ENCODE results near the gene NEUROD2.
"Not testable (repeated sequence)": the region's sequence is repeated elsewhere in the genome, so short reads cannot be mapped to it uniquely, and the experiment has no call there.

The NEUROD2 gene

DNA sequence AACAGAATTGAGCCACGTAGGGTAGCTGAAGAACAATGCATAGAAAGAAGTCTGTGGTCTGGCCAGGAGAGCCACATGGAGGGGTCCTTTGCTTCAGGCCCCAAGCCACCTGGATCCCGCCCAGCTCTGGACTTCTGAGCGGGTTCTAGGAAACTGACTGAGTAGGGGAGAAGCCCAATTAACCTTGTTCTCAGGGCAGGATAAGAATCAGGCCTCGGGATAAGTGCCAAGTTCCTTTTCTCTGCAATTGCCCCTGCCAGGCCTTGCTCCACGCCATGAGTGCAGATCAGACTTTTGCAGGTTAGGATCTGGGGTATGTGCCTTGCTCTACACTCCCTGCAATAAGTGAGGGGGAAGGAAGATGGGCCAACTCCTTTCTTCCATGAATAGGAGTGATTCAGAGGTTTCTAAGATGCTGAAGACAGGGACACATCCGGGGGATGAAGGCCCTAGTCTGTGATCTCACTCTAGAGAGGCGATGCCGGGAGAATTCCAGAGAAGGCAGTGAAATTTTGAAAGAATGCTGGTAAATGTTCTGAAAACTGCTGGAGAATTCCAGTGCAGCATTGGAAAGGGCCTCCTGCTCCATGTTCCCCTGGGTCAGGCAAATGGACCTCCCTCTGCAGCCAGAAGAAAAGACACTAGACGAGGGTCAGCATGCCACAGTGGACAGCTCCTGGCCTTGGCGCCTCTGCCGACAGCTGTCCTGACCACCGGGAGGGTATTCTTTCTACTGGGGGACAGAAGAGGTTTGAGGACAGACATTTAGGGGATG lies 5.8 kb downstream of the NEUROD2 start:
- DNase-seq = no peak

GRCh38 chr17:39600997-39601597 lies 6.6 kb downstream of the NEUROD2 start:
- DNase-seq = no peak

DNA sequence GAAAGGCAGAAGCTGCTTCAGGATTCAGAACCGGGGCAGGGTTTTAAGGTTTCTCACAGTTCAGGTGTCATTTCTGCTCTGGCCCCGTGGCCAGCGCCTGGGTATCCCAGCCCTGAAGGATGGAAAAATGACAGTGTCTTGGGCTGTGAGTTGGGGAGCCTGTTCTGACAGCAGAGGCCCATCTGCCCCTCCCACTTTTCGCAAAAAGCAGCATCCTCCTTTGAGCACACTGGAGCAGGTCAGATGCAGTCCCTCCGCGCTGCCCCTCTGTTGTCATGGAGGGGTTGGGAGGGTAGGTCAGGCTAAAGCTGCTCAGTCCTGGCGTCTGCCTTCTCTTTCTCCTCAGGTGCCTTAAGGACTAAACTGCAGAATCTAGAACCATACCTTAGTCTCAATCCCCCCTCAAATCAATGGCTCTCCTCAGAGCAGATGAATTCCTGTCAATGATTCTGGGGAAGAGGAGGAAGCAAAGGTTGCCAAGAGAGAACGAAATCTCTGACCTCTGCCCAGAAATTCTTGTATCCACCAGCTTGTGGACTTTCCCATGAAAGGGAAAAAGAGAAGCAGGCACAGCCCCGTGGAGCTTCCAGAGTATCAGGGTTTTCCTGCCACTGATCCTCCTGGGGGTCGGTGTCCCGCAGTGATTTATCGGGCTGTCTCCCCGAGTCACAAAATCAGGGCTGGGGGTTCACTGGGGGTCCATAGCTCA lies 7.3 kb downstream of the NEUROD2 start:
- DNase-seq = no peak

GRCh38 chr17:39599665-39600231 lies 8.0 kb downstream of the NEUROD2 start:
- DNase-seq = no peak

GRCh38 chr17:39599004-39599664 lies 8.6 kb downstream of the NEUROD2 start:
- no peak for DNase-seq

DNA sequence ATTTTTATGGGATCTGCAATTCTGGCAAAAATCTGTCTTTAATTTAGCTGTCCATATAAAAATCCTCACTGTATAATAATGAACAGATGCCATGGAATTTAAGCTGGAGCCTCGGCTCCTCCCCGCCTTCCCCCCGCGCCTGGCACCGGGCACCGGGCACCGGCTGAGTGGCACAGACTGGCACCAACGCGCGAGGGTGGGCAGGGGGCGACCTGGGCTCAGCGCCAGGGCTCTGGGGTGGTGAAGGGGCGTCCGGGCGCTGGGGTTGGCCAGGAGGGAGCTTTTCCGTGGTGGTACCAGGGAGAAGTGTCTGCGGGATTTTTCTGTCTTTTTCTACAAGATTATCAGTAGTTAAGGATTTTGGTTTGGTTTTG lies 9.1 kb downstream of the NEUROD2 start:
- DNase-seq = no peak

DNA sequence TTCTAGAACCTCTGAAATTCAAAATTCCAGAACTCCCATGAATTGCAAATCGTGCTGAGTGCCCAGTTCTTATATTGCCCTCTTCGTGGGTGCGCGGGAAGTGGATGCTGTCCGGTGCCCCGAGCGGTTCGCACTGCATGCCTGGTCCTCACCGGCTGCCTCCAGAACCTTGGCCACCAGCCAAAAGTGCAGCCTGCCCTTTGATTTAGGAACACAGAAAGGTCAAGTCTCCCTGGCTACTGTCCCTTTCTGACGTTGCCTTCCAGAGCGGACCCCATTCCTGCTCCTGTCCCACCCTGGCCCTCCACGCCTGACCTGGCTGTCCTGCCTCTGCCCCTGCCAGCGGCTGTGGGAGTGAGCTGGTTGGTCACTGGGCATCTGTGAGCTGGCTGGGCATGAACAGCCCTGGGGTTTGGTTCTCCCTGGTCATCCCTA lies 9.7 kb downstream of the NEUROD2 start:
- DNase-seq = no peak

- no peak for DNase-seq
Observed at GRCh38 chr17:39597372-39598046, 10.2 kb downstream of the NEUROD2 start.

- no peak for DNase-seq
Observed at GRCh38 chr17:39596543-39597267, 11.0 kb downstream of the NEUROD2 start.

DNA sequence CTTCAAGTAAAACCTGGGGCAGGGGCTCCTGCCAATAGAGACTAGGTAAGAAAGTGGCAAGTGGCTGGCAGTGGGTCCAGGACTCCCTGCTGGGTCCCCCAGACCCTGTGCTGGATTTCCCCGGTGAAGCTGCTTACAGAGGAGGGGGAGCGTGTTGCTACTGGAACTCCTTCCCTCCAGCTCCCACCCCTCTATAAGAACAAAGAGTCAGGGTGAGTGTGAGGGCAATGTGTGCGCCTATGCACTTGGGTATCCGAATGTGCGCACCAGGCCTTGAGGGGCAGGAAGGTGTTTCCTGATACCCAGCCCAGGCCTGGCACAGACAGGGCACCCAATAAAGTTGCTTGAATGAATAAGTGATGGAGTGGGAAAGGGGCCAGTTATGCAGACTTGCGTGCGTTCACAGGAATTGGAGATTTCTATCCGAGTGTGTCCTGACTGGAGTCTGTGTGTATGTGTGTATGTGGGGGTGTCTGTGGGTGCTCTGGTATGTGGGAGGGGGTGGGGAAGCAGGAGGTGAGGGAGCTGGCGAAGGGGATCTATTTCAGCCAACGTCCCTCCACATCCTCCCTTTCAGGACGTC lies 11.7 kb downstream of the NEUROD2 start:
- no peak for DNase-seq

- DNase-seq = no peak
Observed at GRCh38 chr17:39595294-39595693, 12.4 kb downstream of the NEUROD2 start.

DNA sequence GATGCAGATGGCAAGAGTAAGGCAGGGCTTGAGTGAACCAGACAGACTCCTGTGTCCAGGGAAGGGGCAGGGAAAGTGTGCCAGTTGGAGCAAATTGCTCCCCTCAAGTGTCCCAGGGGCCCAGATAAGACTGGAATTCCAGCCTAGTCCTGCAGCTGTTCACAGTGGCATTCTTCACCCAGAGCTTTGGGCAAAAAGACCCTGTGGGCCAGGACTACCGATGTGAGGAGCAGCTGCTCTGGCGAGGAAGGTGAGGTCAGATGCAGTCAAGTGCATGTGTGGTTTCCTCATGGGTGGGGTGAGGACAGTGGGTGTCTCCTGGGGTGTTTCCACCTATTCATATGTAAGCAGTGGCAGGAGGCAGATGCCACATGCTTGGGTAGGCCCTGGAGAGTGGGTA lies 14.3 kb downstream of the NEUROD2 start:
- DNase-seq = no peak

GRCh38 chr17:39591958-39592954 lies 15.5 kb downstream of the NEUROD2 start:
- no peak for DNase-seq

- not testable (repeated sequence) for DNase-seq
Observed at GRCh38 chr17:39590180-39590579, 17.5 kb downstream of the NEUROD2 start.

GRCh38 chr17:39582658-39583057 lies 25.1 kb downstream of the NEUROD2 start:
- DNase-seq = no peak

DNA sequence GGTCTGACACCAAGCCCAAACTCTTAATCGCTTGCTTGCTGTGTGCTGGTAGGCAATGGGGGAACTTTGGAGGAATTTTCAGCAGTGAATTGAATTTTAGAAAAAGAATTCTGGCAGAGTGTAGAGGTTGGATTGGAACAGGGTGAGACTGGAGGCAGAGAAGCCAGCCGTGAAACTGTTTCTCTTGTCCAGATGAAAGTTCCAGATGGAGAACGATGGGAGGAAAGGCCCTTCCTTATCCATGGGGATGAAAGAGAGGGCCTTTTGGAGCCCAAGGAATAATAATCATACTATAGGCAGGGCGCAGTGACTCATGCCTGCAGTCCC lies 26.0 kb downstream of the NEUROD2 start:
- no peak for DNase-seq

DNA sequence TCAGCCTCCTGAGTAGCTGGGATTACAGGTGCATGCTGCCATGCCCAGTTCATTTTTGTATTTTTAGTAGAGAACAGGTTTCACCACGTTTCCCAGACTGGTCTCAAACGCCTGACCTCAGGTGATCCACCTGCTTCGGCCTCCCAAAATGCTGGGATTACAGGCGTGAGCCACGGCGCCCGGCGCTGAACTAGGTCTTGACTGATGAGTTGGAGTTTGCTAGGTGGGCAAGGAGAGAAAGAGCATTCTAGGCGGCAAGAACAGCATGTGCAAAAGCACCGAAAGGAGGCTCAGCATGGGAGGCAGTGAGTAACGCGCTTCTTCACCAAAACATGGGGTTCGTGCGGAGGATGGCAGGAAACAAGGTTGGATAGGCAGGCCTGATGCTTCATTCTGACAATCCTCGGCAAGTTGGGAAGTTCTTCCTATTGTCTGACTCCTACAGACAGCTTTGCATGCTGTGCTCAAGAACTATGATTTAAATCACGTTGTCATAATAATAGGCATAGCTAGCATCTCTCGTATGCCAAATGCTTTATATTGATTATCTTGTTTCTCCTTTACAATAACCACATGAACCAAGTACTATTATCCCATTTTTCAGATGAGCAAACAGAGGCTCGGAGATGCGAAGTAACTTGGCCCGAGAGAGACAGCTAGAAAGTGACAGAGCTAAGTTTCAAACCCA lies 26.5 kb downstream of the NEUROD2 start:
- DNase-seq = no peak

GRCh38 chr17:39580082-39580468 lies 27.6 kb downstream of the NEUROD2 start:
- no peak for DNase-seq

DNA sequence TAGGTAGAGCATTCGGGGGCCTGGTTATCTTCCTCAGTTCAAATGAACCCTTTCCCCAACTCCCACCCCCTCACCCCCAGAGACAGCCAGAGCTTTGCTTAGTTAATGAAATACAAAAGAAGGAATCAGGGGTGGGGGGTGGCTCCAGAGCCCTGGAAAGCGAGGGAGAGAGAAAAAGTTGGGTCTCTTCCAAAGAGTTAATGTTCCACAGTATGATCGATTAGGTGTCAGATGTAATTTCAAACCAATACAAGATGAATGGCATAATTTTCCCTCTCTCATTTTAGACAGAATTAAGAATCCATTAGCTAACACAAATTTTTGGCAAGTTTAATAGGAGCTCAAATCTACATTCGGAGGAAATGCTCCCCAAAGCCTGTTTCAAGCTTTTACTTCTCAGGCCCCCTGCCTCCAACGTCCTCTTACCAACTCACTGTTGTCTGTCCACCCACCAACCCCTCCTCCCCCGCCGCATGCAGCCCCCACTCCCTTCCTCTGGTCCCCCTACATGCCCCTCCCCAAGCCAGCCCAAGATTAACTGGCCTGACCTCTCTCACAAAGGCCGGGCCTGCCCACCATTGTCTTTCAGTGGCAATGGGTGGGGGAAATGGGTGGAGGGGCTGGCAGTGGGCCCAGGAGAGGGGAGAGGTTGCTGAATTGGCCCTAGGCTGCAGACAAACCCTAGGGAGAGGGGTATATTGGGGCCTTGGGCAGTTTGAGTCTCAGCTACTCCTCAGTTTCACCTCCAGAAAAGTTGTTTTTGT lies 28.2 kb downstream of the NEUROD2 start:
- DNase-seq = no peak
